GM19023 (cell line): Measurements from ENCODE around the gene SINHCAF.

Experiments used
- ATAC-seq: cut with Tn5 transposase; IDR thresholded peaks from one replicate; pipeline ENCODE4 v1.9.1; 2021; ENCODE audit warnings: mild to moderate bottlenecking, moderate library complexity; ENCODE audit not compliant: unreplicated experiment

SINHCAF gene

GRCh38 chr12:31337952-31338351, 12.0 kb upstream of the SINHCAF start:
- no peak for ATAC-seq

- ATAC-seq: no peak
Measured at GRCh38 chr12:31331242-31331641, 5.3 kb upstream of the SINHCAF start.

GRCh38 chr12:31326736-31327659, 1.0 kb upstream of the SINHCAF start:
- ATAC-seq: no peak

- no peak for ATAC-seq
Measured at GRCh38 chr12:31325524-31325875, 450 bp downstream of the SINHCAF start.

- ATAC-seq: no peak
Measured at GRCh38 chr12:31324845-31325523, 966 bp downstream of the SINHCAF start.

- peak; percentile 34 for ATAC-seq
Measured at GRCh38 chr12:31324116-31324844, 1.7 kb downstream of the SINHCAF start.

- ATAC-seq: peak; percentile 26
Measured at GRCh38 chr12:31323391-31324115, 2.4 kb downstream of the SINHCAF start.

GRCh38 chr12:31322801-31323207, 3.1 kb downstream of the SINHCAF start:
- no peak for ATAC-seq

- no peak for ATAC-seq
Measured at GRCh38 chr12:31321897-31322228, 4.1 kb downstream of the SINHCAF start.

- no peak for ATAC-seq
Measured at GRCh38 chr12:31321186-31321896, 4.6 kb downstream of the SINHCAF start.

GRCh38 chr12:31318657-31319269, 7.2 kb downstream of the SINHCAF start:
- ATAC-seq: no peak

GRCh38 chr12:31317471-31318395, 8.2 kb downstream of the SINHCAF start:
- no peak for ATAC-seq

- ATAC-seq: no peak
Measured at GRCh38 chr12:31316891-31317290, 9.1 kb downstream of the SINHCAF start.

GRCh38 chr12:31315784-31316465, 10.0 kb downstream of the SINHCAF start:
- no peak for ATAC-seq

- no peak for ATAC-seq
Measured at GRCh38 chr12:31315044-31315715, 10.8 kb downstream of the SINHCAF start.

GRCh38 chr12:31312431-31312830, 13.5 kb downstream of the SINHCAF start:
- ATAC-seq: no peak

- ATAC-seq: no peak
Measured at GRCh38 chr12:31311634-31312258, 14.2 kb downstream of the SINHCAF start.
